Measurements from ENCODE around the gene CCDC89.

- TF ChIP-seq CTCF (IDR thresholded peaks at IDR 0.05; ENCODE audit: insufficient read depth, low read length, poor library complexity, severe bottlenecking) (no peak), EZH2phosphoT487 (conservative IDR thresholded peaks at IDR 0.05; ENCODE audit: low read length) (no peak)
Observed at GRCh38 chr11:85704967-85705366, 19.0 kb upstream of the CCDC89 start.
